Kidney (tissue), 14 donors: ENCODE results near the gene XPR1. TPM values are rescaled to one million over a fixed set of nuclear protein-coding genes. Genes with fewer than 3 reads are reported as not detected.

Experiments used
- DNase-seq, 5 donors: peaks; one replicate each; pipeline ENCODE4 v3.0.0-alpha.2; 2013 to 2020
- FAIRE-seq: peaks from 2 replicates; lab custom pipeline; 2012; peaks lifted over from hg19 to GRCh38; lab: Jason Lieb, UNC
- H3K27ac ChIP-seq, 2 donors: one replicate each; pipeline ENCODE4 v1.7.0; 2013; ENCODE audit warnings: low read depth in 2 of 2, low read length in 2 of 2, inconsistent platforms in 1 of 2
- H3K27me3 ChIP-seq: one replicate; pipeline ENCODE4 v1.7.1; 2013; ENCODE audit warnings: low read length, inconsistent platforms; ENCODE audit not compliant: control insufficient read depth, insufficient read depth
- H3K36me3 ChIP-seq, 3 donors: one replicate each; pipeline versions ENCODE4 v1.7.0 to v1.7.1; 2013; ENCODE audit warnings: low read length in 3 of 3, control low read depth in 1 of 3, inconsistent platforms in 1 of 3; ENCODE audit not compliant: insufficient read depth in 3 of 3, control insufficient read depth in 2 of 3
- H3K4me1 ChIP-seq, 3 donors: one replicate each; pipeline versions ENCODE4 v1.7.0 to v1.7.1; 2013; ENCODE audit warnings: low read length in 3 of 3, inconsistent platforms in 1 of 3, low read depth in 1 of 3; ENCODE audit not compliant: control insufficient read depth in 2 of 3, insufficient read depth in 2 of 3
- H3K4me3 ChIP-seq, 3 donors: one replicate each; pipeline versions ENCODE4 v1.7.0 to v1.8.1; 2013; ENCODE audit warnings: low read length in 3 of 3, control low read depth in 1 of 3, inconsistent platforms in 1 of 3
- H3K9ac ChIP-seq, 3 donors: one replicate each; pipeline versions ENCODE4 v1.7.0 to v1.7.1; 2013; ENCODE audit warnings: low read length in 3 of 3, control low read depth in 1 of 3, inconsistent platforms in 1 of 3
- H3K9me3 ChIP-seq, 3 donors: one replicate each; pipeline versions ENCODE4 v1.7.0 to v1.7.1; 2013; ENCODE audit warnings: low read length in 3 of 3, control low read depth in 1 of 3, inconsistent platforms in 1 of 3; ENCODE audit not compliant: control insufficient read depth in 2 of 3, insufficient read depth in 1 of 3
- intact Hi-C: fragments of 100-400 bp; cut with DNase I; formaldehyde crosslinking; loops from one replicate; pipeline ENCODE4 v1.11.1; 2022
- polyA plus RNA-seq: library from polyadenylated mRNA; stranded (reverse); fragments of 350-450 nt; fragmentation: Illumina TruSeq; extraction: RNeasy Lipid Tissue Mini Kit (QIAGEN cat#74804); gene quantifications from one replicate; pipeline ENCODE4 v1.2.3, GENCODE V29; 2014; ENCODE audit warnings: low read depth, low replicate concordance; ENCODE audit not compliant: insufficient read depth
- total RNA-seq: library from RNA; stranded (reverse); fragmentation: NEBNext Ultra II Directional; extraction: Animal tissue kit (Norgen Biotek cat#: 25700); gene quantifications from one replicate; pipeline ENCODE4 v1.2.1, GENCODE V29; 2021
- TF ChIP-seq, protein P1 (sequence below): IDR thresholded peaks from 3 replicates; pipeline ENCODE4 v1.5.1; 2012; ENCODE audit warnings: mild to moderate bottlenecking, moderate library complexity, borderline replicate concordance; ENCODE audit not compliant: insufficient read depth; ENCODE audit errors: extremely low read depth
- donor health status: control.
- donor health status: control.
- donor health status: control.
- donor health status: control.
- donor health status: control.
- donor health status: DM: yes; HTN: yes; CAD: no.
- donor health status: Normal renal cell carcinoma (clear cell type).

The XPR1 gene
- total and polyA plus RNA-seq, 2 donors from 2014 or later: 10.9 to 33.5 TPM

DNA sequence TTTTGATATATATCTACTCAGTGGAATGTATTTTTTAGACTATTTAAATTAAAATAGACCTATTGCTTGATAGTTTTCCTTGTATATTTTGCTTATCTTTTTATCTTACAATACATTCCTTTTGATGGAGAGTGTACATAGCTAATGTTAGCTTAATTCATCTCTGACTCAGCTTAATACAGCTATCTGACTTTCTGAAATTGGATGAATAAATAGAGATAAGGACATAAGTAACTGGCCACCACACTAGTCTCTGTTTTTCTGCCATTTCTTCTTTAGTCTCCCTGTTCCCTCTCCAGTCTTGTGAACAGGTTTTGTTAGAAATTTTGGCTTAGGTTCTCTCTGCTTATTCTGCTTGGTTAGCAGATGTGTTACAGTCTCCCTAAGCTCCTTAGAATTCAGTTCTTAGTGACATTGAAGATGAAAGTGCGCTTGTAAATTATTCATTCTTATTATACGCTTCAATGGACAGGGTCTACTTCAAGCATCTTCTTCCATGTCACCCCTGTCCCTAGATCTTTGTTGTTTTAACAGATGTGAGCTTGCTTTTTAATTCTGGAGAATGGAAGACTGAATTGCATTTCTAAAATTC is 59.6 kb downstream of the XPR1 start:
- Histone ChIP-seq H3K27ac (no peak overlapping the region), H3K4me1 (peaks cover 0 to 2% (median 0%) of the 10 kb centered on the region in 3 donors), H3K4me3 (no peak overlapping the region), H3K36me3 (no peaks in the 10 kb centered on the region), H3K9me3 (peaks cover 0 to 6% (median 0%) of the 10 kb centered on the region in 3 donors), H3K27me3 (no peaks in the 10 kb centered on the region), H3K9ac (no peak overlapping the region)
- intact Hi-C loops: no loop called here
- TF ChIP-seq, protein P1, sequence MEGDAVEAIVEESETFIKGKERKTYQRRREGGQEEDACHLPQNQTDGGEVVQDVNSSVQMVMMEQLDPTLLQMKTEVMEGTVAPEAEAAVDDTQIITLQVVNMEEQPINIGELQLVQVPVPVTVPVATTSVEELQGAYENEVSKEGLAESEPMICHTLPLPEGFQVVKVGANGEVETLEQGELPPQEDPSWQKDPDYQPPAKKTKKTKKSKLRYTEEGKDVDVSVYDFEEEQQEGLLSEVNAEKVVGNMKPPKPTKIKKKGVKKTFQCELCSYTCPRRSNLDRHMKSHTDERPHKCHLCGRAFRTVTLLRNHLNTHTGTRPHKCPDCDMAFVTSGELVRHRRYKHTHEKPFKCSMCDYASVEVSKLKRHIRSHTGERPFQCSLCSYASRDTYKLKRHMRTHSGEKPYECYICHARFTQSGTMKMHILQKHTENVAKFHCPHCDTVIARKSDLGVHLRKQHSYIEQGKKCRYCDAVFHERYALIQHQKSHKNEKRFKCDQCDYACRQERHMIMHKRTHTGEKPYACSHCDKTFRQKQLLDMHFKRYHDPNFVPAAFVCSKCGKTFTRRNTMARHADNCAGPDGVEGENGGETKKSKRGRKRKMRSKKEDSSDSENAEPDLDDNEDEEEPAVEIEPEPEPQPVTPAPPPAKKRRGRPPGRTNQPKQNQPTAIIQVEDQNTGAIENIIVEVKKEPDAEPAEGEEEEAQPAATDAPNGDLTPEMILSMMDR: no peak
- FAIRE-seq (no peak), DNase-seq (peak in 2 of 5 donors; percentile 4 to 13)

DNA sequence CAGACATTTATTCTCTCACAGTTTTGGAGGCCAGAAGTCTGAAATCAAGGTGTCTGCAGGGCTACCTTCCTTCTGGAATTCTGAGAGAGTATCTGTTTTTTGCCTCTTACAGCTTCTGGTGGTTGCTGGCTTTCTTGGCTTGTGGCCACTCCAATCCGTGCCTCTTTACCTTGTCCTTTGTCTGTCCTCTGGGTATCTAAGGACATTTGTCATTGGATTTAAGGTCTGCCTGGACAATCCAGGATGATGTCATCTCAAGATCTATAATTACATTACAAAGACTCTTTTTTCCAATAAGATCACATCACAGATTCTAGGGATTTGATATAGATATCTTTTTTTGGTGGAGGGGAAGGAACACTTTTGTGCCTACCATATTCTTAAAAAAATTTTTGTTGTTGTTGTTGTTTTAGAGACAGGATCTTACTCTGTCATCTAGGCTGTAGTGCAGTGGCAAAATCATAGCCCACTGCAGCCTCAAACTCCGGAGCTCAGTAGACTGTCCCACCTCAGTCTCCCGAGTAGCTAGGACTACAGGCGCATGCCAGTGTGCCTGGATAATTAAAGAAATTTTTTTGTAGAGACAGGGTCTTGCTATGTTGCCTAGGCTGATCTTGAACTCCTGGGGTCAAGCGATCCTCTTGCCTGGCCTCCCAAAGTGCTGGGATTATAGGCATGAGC is 61.9 kb downstream of the XPR1 start:
- Histone ChIP-seq H3K27ac (no peak overlapping the region), H3K9me3 (peaks cover 0 to 22% (median 1%) of the 10 kb centered on the region in 3 donors), H3K4me1 (peaks cover 0 to 2% (median 0%) of the 10 kb centered on the region in 3 donors), H3K27me3 (no peaks in the 10 kb centered on the region), H3K9ac (no peak overlapping the region), H3K36me3 (no peaks in the 10 kb centered on the region), H3K4me3 (no peak overlapping the region)
- intact Hi-C loops: no loop called here
- DNase-seq (no peak), FAIRE-seq (no peak)
- TF ChIP-seq, protein P1: no peak

DNA sequence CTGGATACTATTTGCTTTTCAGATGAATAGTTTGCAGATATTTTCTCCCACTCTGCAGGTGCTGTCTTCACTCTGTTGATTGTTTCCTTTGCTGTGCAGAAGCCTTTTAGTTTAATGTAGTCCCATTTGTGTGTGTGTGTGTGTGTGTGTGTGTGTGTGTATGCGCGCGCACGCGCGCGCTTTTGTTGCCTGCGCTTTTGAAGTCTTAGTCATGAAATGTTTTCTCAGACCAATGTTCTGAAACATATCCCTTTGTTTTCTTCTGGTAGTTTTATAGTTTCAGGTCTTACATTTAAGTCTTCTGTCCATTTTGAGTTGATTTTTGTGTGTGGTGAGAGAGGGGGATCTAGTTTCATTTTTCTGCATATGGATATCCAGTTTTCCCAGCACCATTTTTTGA is 63.5 kb downstream of the XPR1 start:
- H3K4me3 ChIP-seq: no peak overlapping the region
- TF ChIP-seq, protein P1: no peak
- no peaks in the 10 kb centered on the region for H3K36me3 ChIP-seq
- DNase-seq: no peak
- intact Hi-C loops: no loop called here
- no peak overlapping the region for H3K27ac ChIP-seq
- H3K4me1 ChIP-seq: peaks cover 0 to 2% (median 0%) of the 10 kb centered on the region in 3 donors
- no peaks in the 10 kb centered on the region for H3K27me3 ChIP-seq
- H3K9me3 ChIP-seq: peaks cover 0 to 24% (median 3%) of the 10 kb centered on the region in 3 donors
- H3K9ac ChIP-seq: no peak overlapping the region
- no peak for FAIRE-seq
